ENCODE data around the gene ARID1B.

The ARID1B gene

DNA sequence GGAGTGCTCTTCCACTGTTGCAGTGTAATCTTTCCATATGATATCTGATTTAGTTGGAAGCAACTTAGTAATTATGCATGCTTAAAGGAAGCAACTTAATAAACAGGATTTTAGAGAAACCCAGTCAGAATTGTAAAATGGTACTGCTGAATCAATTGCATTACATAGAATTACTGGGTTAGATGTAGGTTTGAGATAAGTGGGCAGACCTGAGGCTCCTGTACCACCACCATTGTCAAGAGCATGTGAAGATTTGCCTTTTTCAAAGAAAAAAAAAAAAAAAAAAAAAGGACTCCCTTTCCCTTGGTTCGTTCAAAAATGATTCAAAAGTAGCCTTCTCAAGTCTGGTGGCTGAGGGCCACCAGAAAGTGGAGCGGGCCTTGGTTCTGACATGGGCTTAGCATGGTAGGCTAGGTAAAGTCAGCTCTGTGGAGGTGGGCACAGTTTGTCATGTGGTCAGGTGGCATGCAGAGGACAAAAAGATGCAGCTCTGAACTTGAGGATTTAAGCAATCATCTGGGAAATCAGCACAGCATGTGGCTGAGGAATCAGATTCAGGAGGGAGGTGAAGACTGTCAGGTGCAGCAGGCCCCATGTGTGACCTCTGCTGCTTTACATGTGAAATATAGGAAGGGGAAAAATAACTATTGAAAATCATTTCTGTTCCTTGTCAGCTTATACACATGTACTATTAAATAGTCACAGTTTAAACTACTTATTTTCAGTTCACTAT is 32.4 kb downstream of the ARID1B start:
- Histone ChIP-seq H3K9me2 (replicated peaks; ENCODE audit: insufficient read depth, low read length) (no peaks in the 10 kb centered on the region), H3K9me3 (ENCODE audit: insufficient read depth, low read length) (no peaks in the 10 kb centered on the region), H3K79me2 (ENCODE audit: insufficient read depth, low read length) (peaks cover 95% of the 10 kb centered on the region), H4K20me1 (ENCODE audit: low read depth, low read length) (peaks cover 15% of the 10 kb centered on the region; the same call in 1 of the 2 replicates), H3K4me2 (ENCODE audit: low read depth, low read length, poor library complexity, severe bottlenecking) (peak overlapping the region; percentile 74), H3F3A (ENCODE audit: insufficient read depth) (peaks cover 7% of the 10 kb centered on the region), H3K27ac (ENCODE audit: low read depth, low read length) (no peak overlapping the region), H3K9ac (ENCODE audit: low read length) (peak overlapping the region; percentile 18; the same call in 1 of the 2 replicates), H3K36me3 (ENCODE audit: low read length) (no peaks in the 10 kb centered on the region), H3K4me3 (ENCODE audit: insufficient read depth, low read length, poor library complexity, severe bottlenecking) (no peak overlapping the region), H3K27me3 (ENCODE audit: low read length) (no peaks in the 10 kb centered on the region), H2AFZ (ENCODE audit: low read depth, low read length, severe bottlenecking) (no peak overlapping the region)
- TF ChIP-seq CTCF (IDR thresholded peaks at IDR 0.05; ENCODE audit: insufficient read depth, low read length, poor library complexity, severe bottlenecking) (no peak), EZH2phosphoT487 (conservative IDR thresholded peaks at IDR 0.05; ENCODE audit: low read length) (no peak)

- Histone ChIP-seq H3K36me3 (ENCODE audit: low read length) (no peaks in the 10 kb centered on the region), H2AFZ (ENCODE audit: low read depth, low read length, severe bottlenecking) (no peak overlapping the region), H3K4me3 (ENCODE audit: insufficient read depth, low read length, poor library complexity, severe bottlenecking) (no peak overlapping the region), H3K4me2 (ENCODE audit: low read depth, low read length, poor library complexity, severe bottlenecking) (no peak overlapping the region), H3K79me2 (ENCODE audit: insufficient read depth, low read length) (peaks cover 95% of the 10 kb centered on the region), H3F3A (ENCODE audit: insufficient read depth) (0 out of 2 replicates have a peak, but pooled peaks cover 3% of the 10 kb centered on the region), H4K20me1 (ENCODE audit: low read depth, low read length) (peaks cover 13% of the 10 kb centered on the region), H3K9me2 (replicated peaks; ENCODE audit: insufficient read depth, low read length) (no peaks in the 10 kb centered on the region), H3K9me3 (ENCODE audit: insufficient read depth, low read length) (no peaks in the 10 kb centered on the region), H3K27ac (ENCODE audit: low read depth, low read length) (no peak overlapping the region), H3K9ac (ENCODE audit: low read length) (no peak overlapping the region), H3K27me3 (ENCODE audit: low read length) (no peaks in the 10 kb centered on the region)
- TF ChIP-seq CTCF (IDR thresholded peaks at IDR 0.05; ENCODE audit: insufficient read depth, low read length, poor library complexity, severe bottlenecking) (no peak), EZH2phosphoT487 (conservative IDR thresholded peaks at IDR 0.05; ENCODE audit: low read length) (no peak)
Observed at GRCh38 chr6:156814036-156814581, 36.9 kb downstream of the ARID1B start.

GRCh38 chr6:156816505-156816904 is 39.3 kb downstream of the ARID1B start:
- peaks cover 95% of the 10 kb centered on the region for H3K79me2 ChIP-seq (ENCODE audit: insufficient read depth, low read length)
- H3K9me2 ChIP-seq (replicated peaks; ENCODE audit: insufficient read depth, low read length), result no peaks in the 10 kb centered on the region
- H3K36me3 ChIP-seq (ENCODE audit: low read length), result no peaks in the 10 kb centered on the region
- no peaks in the 10 kb centered on the region for H3K9me3 ChIP-seq (ENCODE audit: insufficient read depth, low read length)
- H3K4me2 ChIP-seq (ENCODE audit: low read depth, low read length, poor library complexity, severe bottlenecking), result no peak overlapping the region
- no peaks in the 10 kb centered on the region for H3K27me3 ChIP-seq (ENCODE audit: low read length)
- peaks cover 25% of the 10 kb centered on the region for H4K20me1 ChIP-seq (ENCODE audit: low read depth, low read length)
- H3K9ac ChIP-seq (ENCODE audit: low read length), result no peak overlapping the region
- no peak overlapping the region for H3K27ac ChIP-seq (ENCODE audit: low read depth, low read length)
- no peaks in the 10 kb centered on the region for H3F3A ChIP-seq (ENCODE audit: insufficient read depth)
- TF ChIP-seq CTCF (IDR thresholded peaks at IDR 0.05; ENCODE audit: insufficient read depth, low read length, poor library complexity, severe bottlenecking) (no peak), EZH2phosphoT487 (conservative IDR thresholded peaks at IDR 0.05; ENCODE audit: low read length) (no peak)
- H3K4me3 ChIP-seq (ENCODE audit: insufficient read depth, low read length, poor library complexity, severe bottlenecking), result no peak overlapping the region
- H2AFZ ChIP-seq (ENCODE audit: low read depth, low read length, severe bottlenecking), result no peak overlapping the region
